PFSK-1 (cell line): ENCODE data around the gene PPP5C.

Experiments used
- FOXP2 ChIP-seq: optimal IDR thresholded peaks from 2 replicates; pipeline ENCODE3; 2011; ENCODE audit warnings: borderline replicate concordance, control low read depth, inconsistent platforms; ENCODE audit not compliant: insufficient read depth; ENCODE audit errors: extremely low read length, extremely low read depth
- POLR2AphosphoS5 ChIP-seq: IDR thresholded peaks from 2 replicates; pipeline ENCODE4 v1.6.1; 2012; ENCODE audit warnings: low read depth, mild to moderate bottlenecking, control low read depth, low read length, moderate library complexity
- SIN3A ChIP-seq: IDR thresholded peaks from 2 replicates; pipeline ENCODE4 v1.6.1; 2012; ENCODE audit warnings: mild to moderate bottlenecking, low read length, moderate library complexity, borderline replicate concordance; ENCODE audit not compliant: insufficient read depth
- TAF1 ChIP-seq: IDR thresholded peaks from 2 replicates; pipeline ENCODE4 v1.6.1; 2012; ENCODE audit warnings: low read length, control low read depth, borderline replicate concordance; ENCODE audit not compliant: insufficient read depth
- TF ChIP-seq, protein P1 (sequence below), 2 experiments: IDR thresholded peaks; 2 replicates each; pipeline versions ENCODE4 v1.6.1 to v1.8.0; 2011 to 2012; ENCODE audit warnings: low read depth in 2 of 2, low read length in 2 of 2, control low read depth in 1 of 2, inconsistent platforms in 1 of 2, mild to moderate bottlenecking in 1 of 2, moderate library complexity in 1 of 2; ENCODE audit not compliant: insufficient read depth in 1 of 2

DNA sequence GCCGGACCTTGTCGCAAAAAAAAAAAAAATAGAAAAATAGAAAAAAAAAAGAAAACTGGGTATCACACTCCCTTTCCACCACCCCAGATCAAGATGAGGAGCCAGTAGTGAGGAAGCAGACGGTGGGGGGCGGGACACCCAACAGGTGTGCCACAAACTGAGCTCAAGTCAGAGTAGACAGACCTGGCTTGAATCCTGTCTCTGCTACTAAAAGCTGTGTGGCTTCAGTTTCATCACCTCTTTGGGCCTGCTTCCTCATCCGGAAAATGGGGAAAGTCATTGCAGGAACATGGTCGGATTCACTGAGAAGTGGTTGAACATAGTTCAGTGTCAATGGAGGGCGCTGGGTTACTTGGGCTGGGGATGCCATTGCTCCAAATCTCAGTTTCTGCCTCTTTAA lies 47.2 kb upstream of the PPP5C start:
- TF ChIP-seq POLR2AphosphoS5: no peak
- TF ChIP-seq, protein P1, sequence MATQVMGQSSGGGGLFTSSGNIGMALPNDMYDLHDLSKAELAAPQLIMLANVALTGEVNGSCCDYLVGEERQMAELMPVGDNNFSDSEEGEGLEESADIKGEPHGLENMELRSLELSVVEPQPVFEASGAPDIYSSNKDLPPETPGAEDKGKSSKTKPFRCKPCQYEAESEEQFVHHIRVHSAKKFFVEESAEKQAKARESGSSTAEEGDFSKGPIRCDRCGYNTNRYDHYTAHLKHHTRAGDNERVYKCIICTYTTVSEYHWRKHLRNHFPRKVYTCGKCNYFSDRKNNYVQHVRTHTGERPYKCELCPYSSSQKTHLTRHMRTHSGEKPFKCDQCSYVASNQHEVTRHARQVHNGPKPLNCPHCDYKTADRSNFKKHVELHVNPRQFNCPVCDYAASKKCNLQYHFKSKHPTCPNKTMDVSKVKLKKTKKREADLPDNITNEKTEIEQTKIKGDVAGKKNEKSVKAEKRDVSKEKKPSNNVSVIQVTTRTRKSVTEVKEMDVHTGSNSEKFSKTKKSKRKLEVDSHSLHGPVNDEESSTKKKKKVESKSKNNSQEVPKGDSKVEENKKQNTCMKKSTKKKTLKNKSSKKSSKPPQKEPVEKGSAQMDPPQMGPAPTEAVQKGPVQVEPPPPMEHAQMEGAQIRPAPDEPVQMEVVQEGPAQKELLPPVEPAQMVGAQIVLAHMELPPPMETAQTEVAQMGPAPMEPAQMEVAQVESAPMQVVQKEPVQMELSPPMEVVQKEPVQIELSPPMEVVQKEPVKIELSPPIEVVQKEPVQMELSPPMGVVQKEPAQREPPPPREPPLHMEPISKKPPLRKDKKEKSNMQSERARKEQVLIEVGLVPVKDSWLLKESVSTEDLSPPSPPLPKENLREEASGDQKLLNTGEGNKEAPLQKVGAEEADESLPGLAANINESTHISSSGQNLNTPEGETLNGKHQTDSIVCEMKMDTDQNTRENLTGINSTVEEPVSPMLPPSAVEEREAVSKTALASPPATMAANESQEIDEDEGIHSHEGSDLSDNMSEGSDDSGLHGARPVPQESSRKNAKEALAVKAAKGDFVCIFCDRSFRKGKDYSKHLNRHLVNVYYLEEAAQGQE (IDR thresholded peaks at IDR 0.05; ENCODE audit: insufficient read depth in 1 of 2, low read depth in 2 of 2, low read length in 2 of 2): no peak
- no peak for TF ChIP-seq FOXP2
- no peak for TF ChIP-seq TAF1
- no peak for TF ChIP-seq SIN3A
